KMS-11 (cell line): Measurements from ENCODE around the gene GARNL3.

ENCODE experiments used
- H2AFZ ChIP-seq: fragments of 200-600 bp; sonication (generic); 2 replicates; pipeline ENCODE4 v1.6.1; 2016; ENCODE audit warnings: antibody characterized with exemption, mixed run types, low read depth
- H3K27ac ChIP-seq: fragments of 200-600 bp; sonication (generic); 2 replicates; pipeline ENCODE4 v1.6.1; 2016; ENCODE audit warnings: mild to moderate bottlenecking, mixed run types
- H3K27me3 ChIP-seq: fragments of 200-600 bp; sonication (generic); 2 replicates; pipeline ENCODE4 v1.6.1; 2017; ENCODE audit warnings: mild to moderate bottlenecking, low read depth, mixed run types, moderate library complexity; ENCODE audit not compliant: insufficient read depth
- H3K36me3 ChIP-seq: fragments of 200-600 bp; sonication (generic); 2 replicates; pipeline ENCODE4 v1.6.1; 2017; ENCODE audit warnings: mild to moderate bottlenecking, mixed run types; ENCODE audit not compliant: insufficient read depth
- H3K4me1 ChIP-seq: fragments of 200-600 bp; sonication (generic); 2 replicates; pipeline ENCODE4 v1.6.1; 2016; ENCODE audit warnings: mild to moderate bottlenecking, low read depth, mixed run types; ENCODE audit not compliant: poor library complexity, severe bottlenecking
- H3K4me2 ChIP-seq: fragments of 200-600 bp; sonication (generic); 2 replicates; pipeline ENCODE4 v1.7.0; 2016; ENCODE audit warnings: mild to moderate bottlenecking, mixed run types
- H3K4me3 ChIP-seq: fragments of 200-600 bp; sonication (generic); IDR thresholded peaks from 2 replicates; pipeline ENCODE4 v1.6.1; 2017; ENCODE audit warnings: low read depth, low read length, mixed read lengths; ENCODE audit not compliant: insufficient read depth
- H3K79me2 ChIP-seq: fragments of 200-600 bp; sonication (generic); 2 replicates; pipeline ENCODE4 v1.6.1; 2016; ENCODE audit warnings: low read depth, mixed run types; ENCODE audit not compliant: insufficient read depth
- H3K9ac ChIP-seq: fragments of 200-600 bp; sonication (generic); 2 replicates; pipeline ENCODE4 v1.6.1; 2016; ENCODE audit warnings: mild to moderate bottlenecking, mixed run types
- H4K20me1 ChIP-seq: fragments of 200-600 bp; sonication (generic); 2 replicates; pipeline ENCODE4 v1.6.1; 2016; ENCODE audit warnings: mild to moderate bottlenecking, mixed run types; ENCODE audit not compliant: insufficient read depth
- TF ChIP-seq, protein P1 (sequence below): fragments of 200-600 bp; sonication (generic); conservative IDR thresholded peaks from 2 replicates; pipeline ENCODE4 v1.6.1; 2017; ENCODE audit warnings: low read depth, mild to moderate bottlenecking, antibody characterized with exemption, low read length, moderate library complexity, mixed read lengths

Gene GARNL3

DNA sequence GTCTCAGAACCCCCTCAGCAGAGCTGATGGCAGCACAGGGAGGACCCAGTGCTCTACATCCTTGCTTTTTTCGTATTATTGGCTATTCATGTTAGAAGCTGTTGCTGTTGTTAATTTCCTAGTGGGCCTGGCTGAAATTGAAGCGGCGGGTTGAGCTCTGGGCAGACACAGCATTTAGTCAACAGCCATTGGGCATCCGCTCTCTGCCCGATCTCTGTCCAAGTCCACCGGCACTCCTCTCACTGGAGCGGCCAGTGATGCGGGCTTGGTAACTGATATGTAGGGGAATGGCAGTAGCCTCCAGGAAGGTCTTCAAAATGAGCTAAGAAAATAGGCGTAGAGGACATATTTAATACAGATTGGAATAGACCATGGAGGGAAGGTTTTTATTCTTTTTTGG, 1.3 kb upstream of the GARNL3 start:
- H3K9ac ChIP-seq: no peak overlapping the region
- no peaks in the 10 kb centered on the region for H4K20me1 ChIP-seq
- TF ChIP-seq, protein P1, sequence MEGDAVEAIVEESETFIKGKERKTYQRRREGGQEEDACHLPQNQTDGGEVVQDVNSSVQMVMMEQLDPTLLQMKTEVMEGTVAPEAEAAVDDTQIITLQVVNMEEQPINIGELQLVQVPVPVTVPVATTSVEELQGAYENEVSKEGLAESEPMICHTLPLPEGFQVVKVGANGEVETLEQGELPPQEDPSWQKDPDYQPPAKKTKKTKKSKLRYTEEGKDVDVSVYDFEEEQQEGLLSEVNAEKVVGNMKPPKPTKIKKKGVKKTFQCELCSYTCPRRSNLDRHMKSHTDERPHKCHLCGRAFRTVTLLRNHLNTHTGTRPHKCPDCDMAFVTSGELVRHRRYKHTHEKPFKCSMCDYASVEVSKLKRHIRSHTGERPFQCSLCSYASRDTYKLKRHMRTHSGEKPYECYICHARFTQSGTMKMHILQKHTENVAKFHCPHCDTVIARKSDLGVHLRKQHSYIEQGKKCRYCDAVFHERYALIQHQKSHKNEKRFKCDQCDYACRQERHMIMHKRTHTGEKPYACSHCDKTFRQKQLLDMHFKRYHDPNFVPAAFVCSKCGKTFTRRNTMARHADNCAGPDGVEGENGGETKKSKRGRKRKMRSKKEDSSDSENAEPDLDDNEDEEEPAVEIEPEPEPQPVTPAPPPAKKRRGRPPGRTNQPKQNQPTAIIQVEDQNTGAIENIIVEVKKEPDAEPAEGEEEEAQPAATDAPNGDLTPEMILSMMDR: no peak
- H3K79me2 ChIP-seq: no peaks in the 10 kb centered on the region
- no peaks in the 10 kb centered on the region for H3K4me1 ChIP-seq
- no peaks in the 10 kb centered on the region for H3K27me3 ChIP-seq
- H3K27ac ChIP-seq: no peak overlapping the region
- H2AFZ ChIP-seq: no peak overlapping the region
- no peak overlapping the region for H3K4me3 ChIP-seq
- no peaks in the 10 kb centered on the region for H3K36me3 ChIP-seq
- H3K4me2 ChIP-seq: no peak overlapping the region

DNA sequence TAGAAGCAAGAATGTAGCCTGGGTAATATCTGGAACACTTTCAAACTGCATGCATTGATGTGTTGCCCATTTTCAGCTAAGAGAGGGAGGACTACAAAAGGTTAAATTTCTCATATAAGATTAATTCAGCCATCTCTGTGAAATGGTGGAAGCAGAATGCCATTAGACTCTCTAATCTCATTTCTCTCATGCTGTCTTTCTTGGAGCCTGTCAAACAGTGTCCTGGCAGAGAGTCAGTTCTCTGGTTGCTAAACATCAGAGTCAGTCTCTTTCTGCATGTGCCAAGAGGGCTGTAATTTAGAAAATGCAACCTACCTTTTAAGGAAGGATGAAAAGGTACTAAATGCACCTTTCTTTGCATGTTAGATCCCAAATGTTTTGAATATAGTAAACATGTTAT, 910 bp upstream of the GARNL3 start:
- Histone ChIP-seq H4K20me1 (no peaks in the 10 kb centered on the region), H3K27ac (no peak overlapping the region), H3K4me3 (no peak overlapping the region), H3K27me3 (no peaks in the 10 kb centered on the region), H3K79me2 (no peaks in the 10 kb centered on the region), H2AFZ (no peak overlapping the region), H3K36me3 (no peaks in the 10 kb centered on the region), H3K4me1 (no peaks in the 10 kb centered on the region), H3K4me2 (no peak overlapping the region), H3K9ac (no peak overlapping the region)
- TF ChIP-seq, protein P1: no peak

DNA sequence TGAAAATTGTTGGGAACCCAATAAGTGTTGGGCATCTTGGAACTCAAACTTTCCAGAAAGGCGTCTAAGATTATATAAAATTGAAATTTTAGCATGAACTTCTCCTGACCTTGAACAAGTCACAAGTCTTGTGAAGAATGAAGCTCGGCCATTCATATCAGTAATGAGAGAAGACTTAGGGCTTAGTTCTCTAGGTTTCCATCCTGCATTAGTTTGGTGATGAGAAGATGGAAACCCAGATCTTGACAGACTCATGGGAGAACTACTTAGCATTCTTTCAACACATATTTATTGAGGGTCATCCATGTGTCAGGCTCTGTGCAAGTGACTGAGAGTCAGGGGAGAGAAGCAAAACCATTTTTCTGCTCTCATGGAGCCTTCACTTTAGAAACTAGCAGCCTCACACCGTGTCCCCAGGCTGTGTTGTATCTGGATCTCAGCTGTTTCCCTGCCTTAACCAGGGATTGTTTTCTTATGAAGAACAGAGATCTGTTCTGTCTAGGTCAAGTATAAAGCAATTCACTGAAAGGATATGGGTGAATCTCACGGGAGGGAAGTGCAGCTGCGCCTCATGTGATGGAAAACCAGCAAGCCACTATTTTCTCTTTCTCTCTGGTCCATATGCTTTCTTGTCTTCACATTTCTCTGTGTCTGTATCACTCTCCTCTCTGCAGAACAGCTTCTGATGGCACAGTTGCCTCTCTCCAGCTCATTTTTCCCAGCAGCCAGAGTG, 3.4 kb downstream of the GARNL3 start:
- TF ChIP-seq, protein P1: no peak
- H3K79me2 ChIP-seq: no peaks in the 10 kb centered on the region
- no peak overlapping the region for H3K4me2 ChIP-seq
- H4K20me1 ChIP-seq: no peaks in the 10 kb centered on the region
- no peak overlapping the region for H3K27ac ChIP-seq
- no peak overlapping the region for H3K4me3 ChIP-seq
- H3K27me3 ChIP-seq: no peaks in the 10 kb centered on the region
- H3K4me1 ChIP-seq: no peaks in the 10 kb centered on the region
- no peak overlapping the region for H3K9ac ChIP-seq
- no peaks in the 10 kb centered on the region for H3K36me3 ChIP-seq
- no peak overlapping the region for H2AFZ ChIP-seq

DNA sequence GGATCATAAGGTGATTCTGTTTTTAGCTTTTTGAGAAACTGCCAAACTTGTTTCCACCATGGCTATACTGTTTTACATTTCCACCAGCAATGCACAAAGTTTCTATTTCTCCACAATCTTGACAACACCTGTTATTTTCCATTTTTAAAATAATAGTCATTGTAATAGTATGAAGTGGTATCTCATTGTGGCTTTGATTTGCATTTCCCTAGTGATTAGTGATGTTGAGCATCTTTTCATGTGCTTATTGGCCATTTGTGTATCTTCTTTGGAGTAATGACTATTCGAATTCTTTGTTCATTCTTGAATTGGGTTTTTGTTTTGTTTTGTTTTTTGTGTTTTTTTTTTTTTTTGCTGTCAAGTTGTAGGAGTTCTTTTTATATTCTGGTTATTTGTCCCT, 4.9 kb downstream of the GARNL3 start:
- no peaks in the 10 kb centered on the region for H3K79me2 ChIP-seq
- TF ChIP-seq, protein P1: no peak
- no peak overlapping the region for H3K27ac ChIP-seq
- H3K27me3 ChIP-seq: no peaks in the 10 kb centered on the region
- H3K9ac ChIP-seq: no peak overlapping the region
- H3K4me2 ChIP-seq: no peak overlapping the region
- no peaks in the 10 kb centered on the region for H3K36me3 ChIP-seq
- no peaks in the 10 kb centered on the region for H4K20me1 ChIP-seq
- no peak overlapping the region for H3K4me3 ChIP-seq
- no peaks in the 10 kb centered on the region for H3K4me1 ChIP-seq
- no peak overlapping the region for H2AFZ ChIP-seq
